ENCODE measurements around the gene ONECUT3.
"Not testable (repeated sequence)": the region's sequence is repeated elsewhere in the genome, so short reads cannot be mapped to it uniquely, and the experiment has no call there.

Gene ONECUT3

GRCh38 chr19:1770866-1771576 is 17.7 kb downstream of the ONECUT3 start:
- no peak for DNase-seq

- DNase-seq: no peak
These were observed 19.9 kb downstream of the ONECUT3 start for GRCh38 chr19:1773184-1773583.

- no peak for DNase-seq
These were observed 21.9 kb downstream of the ONECUT3 start for GRCh38 chr19:1774989-1775772.

GRCh38 chr19:1775951-1776605 is 22.8 kb downstream of the ONECUT3 start:
- no peak for DNase-seq

GRCh38 chr19:1776606-1777147 is 23.4 kb downstream of the ONECUT3 start:
- no peak for DNase-seq

GRCh38 chr19:1777149-1777548 is 23.8 kb downstream of the ONECUT3 start:
- DNase-seq: no peak

GRCh38 chr19:1779574-1779973 is 26.3 kb downstream of the ONECUT3 start:
- no peak for DNase-seq

GRCh38 chr19:1780272-1780958 is 27.1 kb downstream of the ONECUT3 start:
- DNase-seq: no peak

GRCh38 chr19:1782521-1782920 is 29.2 kb downstream of the ONECUT3 start:
- no peak for DNase-seq

- DNase-seq: no peak
These were observed 30.0 kb downstream of the ONECUT3 start for GRCh38 chr19:1783354-1783753.

GRCh38 chr19:1783874-1784273 is 30.6 kb downstream of the ONECUT3 start:
- DNase-seq: no peak

- no peak for DNase-seq
These were observed 32.0 kb downstream of the ONECUT3 start for GRCh38 chr19:1785310-1785709.

GRCh38 chr19:1786668-1787067 is 33.4 kb downstream of the ONECUT3 start:
- DNase-seq: no peak

GRCh38 chr19:1787116-1787515 is 33.8 kb downstream of the ONECUT3 start:
- no peak for DNase-seq

GRCh38 chr19:1789261-1790041 is 36.1 kb downstream of the ONECUT3 start:
- DNase-seq: no peak

- DNase-seq: no peak
These were observed 36.9 kb downstream of the ONECUT3 start for GRCh38 chr19:1790054-1790792.

GRCh38 chr19:1791879-1792278 is 38.6 kb downstream of the ONECUT3 start:
- DNase-seq: no peak

- no peak for DNase-seq
These were observed 41.3 kb downstream of the ONECUT3 start for GRCh38 chr19:1794424-1795172.

- no peak for DNase-seq
These were observed 43.3 kb downstream of the ONECUT3 start for GRCh38 chr19:1796395-1797142.

GRCh38 chr19:1797313-1797712 is 44.0 kb downstream of the ONECUT3 start:
- not testable (repeated sequence) for DNase-seq

Data from stimulated activated CD4-positive, alpha-beta T cell treated with anti-CD3 and anti-CD28 coated beads, Interleukin-4, amount 100 ng/mL, for 24 hours (primary cell).